Hepatocyte (in vitro differentiated cells): Measurements from ENCODE around the gene CCL27. TPM values are rescaled to one million over a fixed set of nuclear protein-coding genes. Genes with fewer than 3 reads are reported as not detected.

ENCODE experiments used
- DNase-seq: peaks from one replicate; pipeline ENCODE4 v3.0.0-alpha.2; 2016; ENCODE audit warnings: low spot score
- H2AFZ ChIP-seq: fragments of 200-600 bp; sonication (generic); 2 replicates; pipeline ENCODE4 v1.6.0; 2016; ENCODE audit warnings: antibody characterized with exemption, mild to moderate bottlenecking
- H3K27ac ChIP-seq: fragments of 200-600 bp; sonication (generic); 2 replicates; pipeline ENCODE4 v1.5.1; 2016; ENCODE audit warnings: mild to moderate bottlenecking
- H3K27me3 ChIP-seq: fragments of 200-600 bp; sonication (generic); 2 replicates; pipeline ENCODE4 v1.6.1; 2016
- H3K36me3 ChIP-seq: fragments of 200-600 bp; sonication (generic); replicated peaks from 2 replicates; pipeline ENCODE4 v1.5.1; 2016; ENCODE audit warnings: low read depth; ENCODE audit not compliant: insufficient read depth
- H3K4me1 ChIP-seq: fragments of 200-600 bp; sonication (generic); 2 replicates; pipeline ENCODE4 v1.5.1; 2016; ENCODE audit warnings: mild to moderate bottlenecking, moderate library complexity; ENCODE audit not compliant: insufficient read depth
- H3K4me2 ChIP-seq: fragments of 200-600 bp; sonication (generic); 2 replicates; pipeline ENCODE4 v1.6.0; 2016
- H3K4me3 ChIP-seq: fragments of 200-600 bp; sonication (generic); 2 replicates; pipeline ENCODE4 v1.5.1; 2016; ENCODE audit warnings: mild to moderate bottlenecking
- H3K79me2 ChIP-seq: fragments of 200-600 bp; sonication (generic); 2 replicates; pipeline ENCODE4 v1.6.0; 2017; ENCODE audit warnings: mild to moderate bottlenecking
- H3K9me2 ChIP-seq: fragments of 200-600 bp; sonication (generic); replicated peaks from 2 replicates; pipeline ENCODE4 v1.6.0; 2017; ENCODE audit warnings: mild to moderate bottlenecking; ENCODE audit not compliant: insufficient read depth
- H3K9me3 ChIP-seq: fragments of 200-600 bp; sonication (generic); 2 replicates; pipeline ENCODE4 v1.5.1; 2016; ENCODE audit warnings: low read depth, mild to moderate bottlenecking
- H4K20me1 ChIP-seq: fragments of 200-600 bp; sonication (generic); 2 replicates; pipeline ENCODE4 v1.6.0; 2016; ENCODE audit warnings: mild to moderate bottlenecking; ENCODE audit not compliant: insufficient read depth, poor library complexity, severe bottlenecking
- CTCF ChIP-seq: fragments of 200-600 bp; sonication (generic); IDR thresholded peaks from 2 replicates; pipeline ENCODE4 v1.5.1; 2016; ENCODE audit warnings: antibody characterized with exemption, mild to moderate bottlenecking; ENCODE audit not compliant: poor library complexity
- EZH2 ChIP-seq: fragments of 200-600 bp; sonication (generic); IDR thresholded peaks from 2 replicates; pipeline ENCODE4 v1.6.1; 2016; ENCODE audit warnings: antibody characterized with exemption, mild to moderate bottlenecking, borderline replicate concordance
- EZH2phosphoT487 ChIP-seq: fragments of 200-600 bp; sonication (generic); IDR thresholded peaks from one replicate; pipeline ENCODE4 v1.6.1; 2018; ENCODE audit warnings: antibody characterized with exemption, mild to moderate bottlenecking, low read depth, moderate library complexity; ENCODE audit not compliant: unreplicated experiment, severe bottlenecking
- WGBS: methylation state at CpG from one replicate; pipeline ENCODE4 v1.1.6; 2016; ENCODE audit warnings: low lambda C conversion rate; ENCODE audit errors: missing lambda C conversion rate; 5-methylcytosine and 5-hydroxymethylcytosine counted together
- polyA plus RNA-seq: library from polyadenylated mRNA; unstranded; fragments of >200 nt; fragmentation: Nextera tagmentation; extraction: Ambion mirVana; gene quantifications from 2 replicates; pipeline ENCODE4 v1.2.1, GENCODE V29; 2016
- total RNA-seq: library from RNA; depleted of rRNA; stranded (reverse); fragments of >200 nt; gene quantifications from 2 replicates; pipeline ENCODE4 v1.2.3, GENCODE V29; 2014

CCL27 gene
- total and polyA plus RNA-seq, 2 experiments from 2014 or later = not detected

GRCh38 chr9:34655394-34655793, 7.1 kb downstream of the CCL27 start:
- Histone ChIP-seq H3K79me2 (peaks cover 5% of the 10 kb centered on the region), H4K20me1 (no peaks in the 10 kb centered on the region), H3K27me3 (no peaks in the 10 kb centered on the region), H3K4me2 (peak overlapping the region; percentile 87), H3K9me3 (no peaks in the 10 kb centered on the region), H3K4me3 (no peak overlapping the region), H3K36me3 (no peaks in the 10 kb centered on the region), H3K4me1 (peaks cover 36% of the 10 kb centered on the region), H2AFZ (no peak overlapping the region), H3K9me2 (no peaks in the 10 kb centered on the region), H3K27ac (peak overlapping the region; percentile 76)
- 62% methylated on average over 5 of the region's 5 CpGs for WGBS
- no peak for DNase-seq
- no peak for TF ChIP-seq EZH2phosphoT487
- no peak for TF ChIP-seq EZH2
- no peak for TF ChIP-seq CTCF

- Histone ChIP-seq H3K9me2 (no peaks in the 10 kb centered on the region), H3K4me3 (no peak overlapping the region), H3K36me3 (no peaks in the 10 kb centered on the region), H3K4me2 (peak overlapping the region; percentile 87), H3K27ac (peak overlapping the region; percentile 94), H2AFZ (no peak overlapping the region), H3K79me2 (peaks cover 8% of the 10 kb centered on the region), H3K9me3 (no peaks in the 10 kb centered on the region), H4K20me1 (no peaks in the 10 kb centered on the region), H3K4me1 (peaks cover 36% of the 10 kb centered on the region), H3K27me3 (no peaks in the 10 kb centered on the region)
- peak; percentile 68 for DNase-seq
- TF ChIP-seq CTCF (no peak), EZH2 (no peak), EZH2phosphoT487 (no peak)
- 45% methylated on average over 11 of the region's 11 CpGs for WGBS
These were observed 8.0 kb downstream of the CCL27 start for GRCh38 chr9:34654323-34655051.

- H3K27me3 ChIP-seq = no peaks in the 10 kb centered on the region
- no peaks in the 10 kb centered on the region for H3K36me3 ChIP-seq
- H3K9me3 ChIP-seq = no peaks in the 10 kb centered on the region
- peak overlapping the region; percentile 87 for H3K4me2 ChIP-seq
- H3K79me2 ChIP-seq = peaks cover 17% of the 10 kb centered on the region
- WGBS = 50% methylated on average over 7 of the region's 11 CpGs
- TF ChIP-seq EZH2 (no peak), EZH2phosphoT487 (no peak), CTCF (no peak)
- H4K20me1 ChIP-seq = no peaks in the 10 kb centered on the region
- no peaks in the 10 kb centered on the region for H3K9me2 ChIP-seq
- H3K4me1 ChIP-seq = peaks cover 36% of the 10 kb centered on the region
- H2AFZ ChIP-seq = no peak overlapping the region
- peak; percentile 67 for DNase-seq
- H3K27ac ChIP-seq = peak overlapping the region; percentile 94
- no peak overlapping the region for H3K4me3 ChIP-seq
These were observed 9.0 kb downstream of the CCL27 start for GRCh38 chr9:34653151-34654072.
